NCI-H2227 (cell line): ENCODE data around the gene GPR158.

ENCODE experiments used
- DNase-seq: peaks from one replicate; lab custom pipeline; 2025; ENCODE audit not compliant: unreplicated experiment; lab: John Stamatoyannopoulos, UW

Gene GPR158

GRCh38 chr10:25392132-25392531, 217.3 kb downstream of the GPR158 start:
- DNase-seq: no peak

GRCh38 chr10:25393621-25394020, 218.8 kb downstream of the GPR158 start:
- no peak for DNase-seq

GRCh38 chr10:25398680-25399079, 223.9 kb downstream of the GPR158 start:
- DNase-seq: no peak

- no peak for DNase-seq
These were observed 231.1 kb downstream of the GPR158 start for GRCh38 chr10:25405871-25406270.

- DNase-seq: no peak
These were observed 242.8 kb downstream of the GPR158 start for GRCh38 chr10:25417611-25418010.

- no peak for DNase-seq
These were observed 251.0 kb downstream of the GPR158 start for GRCh38 chr10:25425776-25426175.

GRCh38 chr10:25436431-25436830, 261.6 kb downstream of the GPR158 start:
- no peak for DNase-seq

GRCh38 chr10:25441270-25441669, 266.5 kb downstream of the GPR158 start:
- DNase-seq: no peak

GRCh38 chr10:25444266-25444665, 269.5 kb downstream of the GPR158 start:
- DNase-seq: no peak

- DNase-seq: no peak
These were observed 276.6 kb downstream of the GPR158 start for GRCh38 chr10:25451401-25451800.

- no peak for DNase-seq
These were observed 278.8 kb downstream of the GPR158 start for GRCh38 chr10:25453619-25454018.

GRCh38 chr10:25455980-25456567, 281.3 kb downstream of the GPR158 start:
- DNase-seq: no peak

- no peak for DNase-seq
These were observed 282.8 kb downstream of the GPR158 start for GRCh38 chr10:25457552-25457951.

- DNase-seq: peak; percentile 85
These were observed 291.0 kb downstream of the GPR158 start for GRCh38 chr10:25465582-25466372.

GRCh38 chr10:25467881-25468280, 293.1 kb downstream of the GPR158 start:
- no peak for DNase-seq

GRCh38 chr10:25481467-25481866, 306.7 kb downstream of the GPR158 start:
- DNase-seq: no peak

GRCh38 chr10:25483999-25484398, 309.2 kb downstream of the GPR158 start:
- DNase-seq: no peak

- DNase-seq: no peak
These were observed 312.5 kb downstream of the GPR158 start for GRCh38 chr10:25487266-25487665.

- no peak for DNase-seq
These were observed 317.2 kb downstream of the GPR158 start for GRCh38 chr10:25492040-25492439.

GRCh38 chr10:25492680-25493079, 317.9 kb downstream of the GPR158 start:
- DNase-seq: no peak

- DNase-seq: peak; percentile 27
These were observed 318.5 kb downstream of the GPR158 start for GRCh38 chr10:25493122-25493893.

GRCh38 chr10:25497246-25497645, 322.4 kb downstream of the GPR158 start:
- no peak for DNase-seq
